ENCODE results near the gene DCLK2.

The DCLK2 gene

GRCh38 chr4:150065740-150066139 lies 12.5 kb upstream of the DCLK2 start:
- no peak for TF ChIP-seq CTCF (IDR thresholded peaks at IDR 0.05; ENCODE audit: extremely low read depth, insufficient read depth, missing control alignments)
- in situ Hi-C loops (cut with MboI; ENCODE audit: low pct_unique_long_range_greater_than_20kb, low sequenced_read_pairs, unreplicated experiment), result no loop called here
- no peak for DNase-seq (ENCODE audit: low spot score)

- no peak for TF ChIP-seq CTCF (IDR thresholded peaks at IDR 0.05; ENCODE audit: extremely low read depth, insufficient read depth, missing control alignments)
- in situ Hi-C loops (cut with MboI; ENCODE audit: low pct_unique_long_range_greater_than_20kb, low sequenced_read_pairs, unreplicated experiment), result no loop called here
- no peak for DNase-seq (ENCODE audit: low spot score)
Observed at GRCh38 chr4:150067859-150068258, 10.4 kb upstream of the DCLK2 start.

GRCh38 chr4:150068300-150068960 lies 9.8 kb upstream of the DCLK2 start:
- TF ChIP-seq CTCF (IDR thresholded peaks at IDR 0.05; ENCODE audit: extremely low read depth, insufficient read depth, missing control alignments), result no peak
- DNase-seq (ENCODE audit: low spot score), result no peak
- in situ Hi-C loops (cut with MboI; ENCODE audit: low pct_unique_long_range_greater_than_20kb, low sequenced_read_pairs, unreplicated experiment), result no loop called here

GRCh38 chr4:150069353-150069752 lies 8.9 kb upstream of the DCLK2 start:
- in situ Hi-C loops (cut with MboI; ENCODE audit: low pct_unique_long_range_greater_than_20kb, low sequenced_read_pairs, unreplicated experiment), result no loop called here
- TF ChIP-seq CTCF (IDR thresholded peaks at IDR 0.05; ENCODE audit: extremely low read depth, insufficient read depth, missing control alignments), result no peak
- DNase-seq (ENCODE audit: low spot score), result no peak

- in situ Hi-C loops (cut with MboI; ENCODE audit: low pct_unique_long_range_greater_than_20kb, low sequenced_read_pairs, unreplicated experiment), result no loop called here
- no peak for DNase-seq (ENCODE audit: low spot score)
- no peak for TF ChIP-seq CTCF (IDR thresholded peaks at IDR 0.05; ENCODE audit: extremely low read depth, insufficient read depth, missing control alignments)
Observed at GRCh38 chr4:150070464-150071170, 7.6 kb upstream of the DCLK2 start.

GRCh38 chr4:150072471-150072870 lies 5.8 kb upstream of the DCLK2 start:
- no peak for TF ChIP-seq CTCF (IDR thresholded peaks at IDR 0.05; ENCODE audit: extremely low read depth, insufficient read depth, missing control alignments)
- in situ Hi-C loops (cut with MboI; ENCODE audit: low pct_unique_long_range_greater_than_20kb, low sequenced_read_pairs, unreplicated experiment), result no loop called here
- no peak for DNase-seq (ENCODE audit: low spot score)

All from GM13977 (cell line).